HG02870 (cell line): Measurements from ENCODE around the gene PRKD3.
"Not testable (repeated sequence)": the region's sequence is repeated elsewhere in the genome, so short reads cannot be mapped to it uniquely, and the experiment has no call there.

Experiments
- ATAC-seq: cut with Tn5 transposase; IDR thresholded peaks from one replicate; pipeline ENCODE4 v1.9.1; 2021; ENCODE audit warnings: mild to moderate bottlenecking, moderate library complexity; ENCODE audit not compliant: unreplicated experiment

PRKD3 gene

GRCh38 chr2:37317746-37318145 is 6.9 kb downstream of the PRKD3 start:
- no peak for ATAC-seq

GRCh38 chr2:37316181-37316580 is 8.5 kb downstream of the PRKD3 start:
- no peak for ATAC-seq

GRCh38 chr2:37315364-37315763 is 9.3 kb downstream of the PRKD3 start:
- ATAC-seq: no peak

- no peak for ATAC-seq
These were observed 17.1 kb downstream of the PRKD3 start for GRCh38 chr2:37307500-37307899.

- ATAC-seq: no peak
These were observed 18.6 kb downstream of the PRKD3 start for GRCh38 chr2:37306024-37306423.

GRCh38 chr2:37302701-37303252 is 21.9 kb downstream of the PRKD3 start:
- ATAC-seq: no peak

- ATAC-seq: no peak
These were observed 23.2 kb downstream of the PRKD3 start for GRCh38 chr2:37301408-37301807.

GRCh38 chr2:37300578-37300977 is 24.1 kb downstream of the PRKD3 start:
- no peak for ATAC-seq

- ATAC-seq: no peak
These were observed 24.5 kb downstream of the PRKD3 start for GRCh38 chr2:37300146-37300545.

GRCh38 chr2:37297632-37298031 is 27.0 kb downstream of the PRKD3 start:
- no peak for ATAC-seq

- ATAC-seq: no peak
These were observed 29.1 kb downstream of the PRKD3 start for GRCh38 chr2:37295469-37296073.

- ATAC-seq: not testable (repeated sequence)
These were observed 29.8 kb downstream of the PRKD3 start for GRCh38 chr2:37294858-37295257.

GRCh38 chr2:37291680-37292079 is 33.0 kb downstream of the PRKD3 start:
- ATAC-seq: no peak

- no peak for ATAC-seq
These were observed 36.7 kb downstream of the PRKD3 start for GRCh38 chr2:37287966-37288365.

GRCh38 chr2:37284381-37284780 is 40.3 kb downstream of the PRKD3 start:
- no peak for ATAC-seq

GRCh38 chr2:37283207-37283606 is 41.4 kb downstream of the PRKD3 start:
- ATAC-seq: no peak

GRCh38 chr2:37282746-37283145 is 41.9 kb downstream of the PRKD3 start:
- ATAC-seq: no peak

GRCh38 chr2:37281916-37282315 is 42.7 kb downstream of the PRKD3 start:
- ATAC-seq: no peak

- ATAC-seq: no peak
These were observed 48.3 kb downstream of the PRKD3 start for GRCh38 chr2:37276291-37276690.
